LNCAP (cell line): ENCODE measurements around the gene ADAM17.

ENCODE experiments used
- TF ChIP-seq, protein P1 (sequence below): fragments of 450-650 bp; IDR thresholded peaks from 2 replicates; pipeline ENCODE4 v1.5.1; 2017; ENCODE audit warnings: mild to moderate bottlenecking

ADAM17 gene

DNA sequence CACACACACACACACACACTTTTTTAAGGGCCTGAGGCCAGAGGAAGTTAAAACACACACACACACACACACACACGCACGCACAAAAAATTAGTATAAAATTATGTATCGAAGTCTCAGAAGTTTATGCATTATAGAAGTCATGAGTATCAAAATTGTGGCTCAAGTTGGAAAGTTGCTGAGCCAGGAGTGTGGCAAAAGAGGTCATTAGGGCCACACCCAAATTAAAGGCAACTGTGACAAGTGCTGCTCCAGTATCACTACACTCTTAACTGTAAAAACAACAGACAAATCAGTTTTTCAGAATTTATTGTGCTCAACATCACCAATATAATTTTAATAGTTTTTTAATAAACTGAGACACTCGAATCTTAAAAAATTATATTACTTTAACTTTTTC lies 38.3 kb upstream of the ADAM17 start:
- TF ChIP-seq, protein P1, sequence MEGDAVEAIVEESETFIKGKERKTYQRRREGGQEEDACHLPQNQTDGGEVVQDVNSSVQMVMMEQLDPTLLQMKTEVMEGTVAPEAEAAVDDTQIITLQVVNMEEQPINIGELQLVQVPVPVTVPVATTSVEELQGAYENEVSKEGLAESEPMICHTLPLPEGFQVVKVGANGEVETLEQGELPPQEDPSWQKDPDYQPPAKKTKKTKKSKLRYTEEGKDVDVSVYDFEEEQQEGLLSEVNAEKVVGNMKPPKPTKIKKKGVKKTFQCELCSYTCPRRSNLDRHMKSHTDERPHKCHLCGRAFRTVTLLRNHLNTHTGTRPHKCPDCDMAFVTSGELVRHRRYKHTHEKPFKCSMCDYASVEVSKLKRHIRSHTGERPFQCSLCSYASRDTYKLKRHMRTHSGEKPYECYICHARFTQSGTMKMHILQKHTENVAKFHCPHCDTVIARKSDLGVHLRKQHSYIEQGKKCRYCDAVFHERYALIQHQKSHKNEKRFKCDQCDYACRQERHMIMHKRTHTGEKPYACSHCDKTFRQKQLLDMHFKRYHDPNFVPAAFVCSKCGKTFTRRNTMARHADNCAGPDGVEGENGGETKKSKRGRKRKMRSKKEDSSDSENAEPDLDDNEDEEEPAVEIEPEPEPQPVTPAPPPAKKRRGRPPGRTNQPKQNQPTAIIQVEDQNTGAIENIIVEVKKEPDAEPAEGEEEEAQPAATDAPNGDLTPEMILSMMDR, result no peak

DNA sequence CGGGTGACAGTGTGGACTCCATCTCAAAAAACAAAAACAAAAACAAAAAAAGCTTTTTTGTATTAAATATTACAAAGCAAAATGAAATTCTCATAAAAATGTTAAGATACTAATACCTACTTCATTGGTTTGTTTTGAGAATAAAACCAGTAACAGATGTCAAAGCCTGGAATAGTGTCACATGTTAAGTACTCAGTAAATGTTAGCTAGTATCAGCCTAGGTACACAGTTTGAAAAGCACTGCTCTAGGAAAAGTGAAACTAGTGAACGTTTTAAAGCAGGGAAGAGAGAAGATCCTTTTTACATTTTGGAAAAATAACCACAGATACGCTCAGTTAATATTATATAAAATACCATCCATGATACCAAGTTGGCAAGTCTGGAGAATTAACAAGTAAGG lies 37.1 kb upstream of the ADAM17 start:
- TF ChIP-seq, protein P1, result no peak

DNA sequence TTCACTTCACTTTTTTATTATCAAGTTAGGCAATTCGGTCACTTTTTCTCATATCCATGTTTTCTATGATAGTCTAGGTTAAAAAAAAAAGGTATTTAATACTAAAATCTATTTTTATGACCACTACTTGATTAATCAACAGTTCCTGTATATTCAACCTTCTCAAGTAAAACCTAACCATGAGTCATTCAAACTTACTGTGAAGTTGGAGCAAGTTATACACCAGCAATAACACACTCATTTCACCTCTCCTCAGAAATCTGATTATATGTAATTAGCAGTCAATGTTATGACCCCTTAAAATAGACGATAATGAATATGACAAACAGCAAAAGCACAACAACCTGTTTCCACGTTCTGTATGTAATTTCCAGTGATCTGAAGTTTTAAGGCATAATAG lies 35.0 kb upstream of the ADAM17 start:
- TF ChIP-seq, protein P1, result no peak

DNA sequence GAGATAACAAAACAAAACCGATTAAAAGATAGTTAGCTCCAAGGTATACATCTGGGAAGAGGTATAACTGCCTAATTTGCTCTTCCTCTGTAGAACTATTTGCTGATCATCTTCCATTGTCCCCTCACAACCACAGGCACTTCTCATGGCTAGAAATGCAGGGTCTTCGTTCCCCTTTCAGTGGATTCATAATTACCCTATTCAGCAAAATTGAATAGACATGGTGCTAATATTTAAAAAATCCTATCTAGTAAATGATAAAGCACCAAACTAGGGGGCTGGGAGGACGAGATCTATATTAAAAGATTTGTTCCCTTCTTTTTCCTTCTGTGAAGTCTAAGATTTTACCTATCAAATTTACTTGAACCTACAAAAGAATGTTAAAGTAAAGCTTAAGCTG lies 30.8 kb upstream of the ADAM17 start:
- TF ChIP-seq, protein P1, result no peak

DNA sequence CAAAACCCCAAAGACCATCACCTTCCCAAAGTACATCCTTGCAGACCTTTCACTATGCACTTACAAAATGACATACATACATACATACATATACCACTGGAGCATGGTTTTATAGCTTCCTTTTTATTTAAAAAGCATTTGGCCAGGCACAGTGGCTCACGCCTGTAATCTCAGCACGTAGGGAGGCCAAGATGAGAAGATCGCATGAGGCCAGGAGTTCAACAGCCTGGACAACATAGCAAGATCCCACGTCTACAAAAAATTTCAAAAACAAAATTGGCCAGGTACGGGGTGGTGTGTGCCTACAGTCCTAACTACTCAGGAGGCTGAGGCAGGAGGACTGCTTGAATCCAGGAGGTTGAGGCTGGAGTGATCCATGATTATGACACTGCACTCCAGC lies 29.9 kb upstream of the ADAM17 start:
- TF ChIP-seq, protein P1, result no peak

DNA sequence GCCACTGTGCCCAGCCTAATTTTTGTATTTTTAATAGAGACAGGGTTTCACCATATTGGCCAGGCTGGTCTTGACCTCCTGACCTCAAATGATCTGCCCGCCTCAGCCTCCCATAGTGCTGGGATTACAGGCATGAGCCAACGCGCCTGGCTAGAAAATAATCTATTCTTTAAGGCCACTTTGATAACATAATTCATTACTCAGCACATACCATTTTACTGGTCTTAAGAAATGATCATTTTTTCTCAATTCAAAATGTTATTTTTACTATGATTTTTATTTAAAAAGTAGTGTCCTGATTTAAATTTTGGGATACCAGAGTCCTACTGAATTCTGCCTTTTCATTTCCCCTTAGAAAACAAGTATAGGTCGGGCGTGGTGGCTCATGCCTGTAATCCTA lies 27.0 kb upstream of the ADAM17 start:
- TF ChIP-seq, protein P1, result no peak

DNA sequence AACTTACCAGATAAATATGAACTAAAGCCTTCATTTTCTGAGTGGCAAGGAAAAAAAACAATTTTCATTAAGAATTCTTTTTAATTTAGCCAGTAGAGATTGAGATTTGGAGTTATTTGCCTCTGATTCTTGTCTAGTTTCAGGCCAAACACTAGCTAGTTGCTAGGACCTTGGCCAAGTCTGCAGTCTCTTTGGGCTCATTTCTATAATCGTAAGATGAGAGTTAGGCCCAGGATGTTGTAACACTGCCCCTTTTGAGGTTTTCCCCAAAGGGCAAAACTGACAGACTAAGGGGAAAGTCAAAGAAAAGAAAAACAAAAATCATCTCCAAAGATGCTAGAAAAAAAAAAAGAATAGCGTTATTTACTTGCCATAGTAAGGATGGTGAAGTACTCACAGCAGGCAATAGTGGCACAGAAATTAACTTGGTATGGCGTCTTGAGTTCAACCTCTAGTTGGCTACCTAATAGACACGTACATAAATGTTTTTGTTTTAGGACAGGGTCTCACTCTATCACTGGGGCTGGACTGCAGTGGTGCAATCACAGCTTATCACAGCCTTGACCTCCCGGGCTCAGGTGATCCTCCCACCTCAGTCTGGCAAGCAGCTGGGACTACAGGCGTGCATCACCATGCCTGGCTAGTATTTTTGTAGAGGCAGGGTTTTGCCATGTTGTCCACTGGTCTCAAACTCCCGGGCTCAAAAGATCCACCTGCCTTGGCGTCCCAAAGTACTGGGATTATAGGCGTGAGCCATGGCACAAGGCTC lies 23.0 kb upstream of the ADAM17 start:
- TF ChIP-seq, protein P1, result no peak

DNA sequence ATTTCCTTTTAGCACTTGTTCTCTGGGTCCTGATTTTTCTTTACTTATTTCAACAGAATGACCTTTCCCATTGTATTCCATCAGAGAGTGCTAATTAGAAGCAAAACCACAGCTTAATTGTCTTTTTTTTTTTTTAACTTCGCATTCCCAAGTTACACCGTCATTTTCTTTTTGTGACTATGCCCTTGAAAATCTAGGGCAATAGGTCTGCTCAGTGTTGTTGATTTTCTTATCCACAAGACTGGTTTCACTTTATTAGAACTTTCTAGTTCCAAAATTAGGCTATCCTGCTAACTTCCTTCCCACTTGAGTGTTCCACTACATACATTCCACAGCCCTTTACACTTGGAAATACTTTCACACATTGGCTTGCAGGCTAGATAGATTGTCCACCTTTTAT lies 18.7 kb upstream of the ADAM17 start:
- TF ChIP-seq, protein P1, result no peak
